ENCODE data around the gene SMAP1. TPM values are rescaled to one million over a fixed set of nuclear protein-coding genes. Genes with fewer than 3 reads are reported as not detected.

The SMAP1 gene
- total and polyA plus RNA-seq, 10 donors: 12.0 to 28.2 (median 19.8) TPM

DNA sequence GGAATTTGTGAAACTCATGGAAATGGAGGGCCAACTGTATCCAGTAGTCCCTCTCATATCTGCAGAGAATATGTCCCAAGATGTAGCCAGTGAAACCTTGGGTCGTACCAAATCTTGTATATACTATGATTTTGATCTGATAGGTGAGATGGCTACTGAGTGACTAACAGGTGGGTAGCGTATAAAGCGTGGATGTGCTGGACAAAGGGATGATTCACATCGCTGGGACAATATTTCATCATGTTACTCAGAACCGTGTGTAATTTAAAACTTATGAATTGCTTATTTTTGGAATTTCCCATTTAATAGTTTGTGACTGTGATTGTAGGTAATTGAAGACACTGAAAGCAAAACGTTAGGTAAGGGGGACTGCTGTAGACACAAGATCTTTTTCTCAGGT lies 144.1 kb downstream of the SMAP1 start:
- Histone ChIP-seq H3K27ac (no peak overlapping the region), H3K4me1 (no peaks in the 10 kb centered on the region), H3K27me3 (replicated peaks in 1 of 7) (no peaks in the 10 kb centered on the region), H3K36me3 (peaks cover 0 to 25% (median 0%) of the 10 kb centered on the region in 6 donors), H3K4me3 (no peak overlapping the region), H3K9me3 (no peaks in the 10 kb centered on the region)
- intact Hi-C loops (cut with DNase I; ENCODE audit: low total_unique reads): no loop called here
- WGBS, 5 donors: 94 to 96% (median 95%) methylated on average over 6 of the region's 6 CpGs
- TF ChIP-seq POLR2AphosphoS5 (IDR thresholded peaks at IDR 0.05) (no peak), POLR2A (IDR thresholded peaks at IDR 0.05) (no peak)
- TF ChIP-seq, protein P1, sequence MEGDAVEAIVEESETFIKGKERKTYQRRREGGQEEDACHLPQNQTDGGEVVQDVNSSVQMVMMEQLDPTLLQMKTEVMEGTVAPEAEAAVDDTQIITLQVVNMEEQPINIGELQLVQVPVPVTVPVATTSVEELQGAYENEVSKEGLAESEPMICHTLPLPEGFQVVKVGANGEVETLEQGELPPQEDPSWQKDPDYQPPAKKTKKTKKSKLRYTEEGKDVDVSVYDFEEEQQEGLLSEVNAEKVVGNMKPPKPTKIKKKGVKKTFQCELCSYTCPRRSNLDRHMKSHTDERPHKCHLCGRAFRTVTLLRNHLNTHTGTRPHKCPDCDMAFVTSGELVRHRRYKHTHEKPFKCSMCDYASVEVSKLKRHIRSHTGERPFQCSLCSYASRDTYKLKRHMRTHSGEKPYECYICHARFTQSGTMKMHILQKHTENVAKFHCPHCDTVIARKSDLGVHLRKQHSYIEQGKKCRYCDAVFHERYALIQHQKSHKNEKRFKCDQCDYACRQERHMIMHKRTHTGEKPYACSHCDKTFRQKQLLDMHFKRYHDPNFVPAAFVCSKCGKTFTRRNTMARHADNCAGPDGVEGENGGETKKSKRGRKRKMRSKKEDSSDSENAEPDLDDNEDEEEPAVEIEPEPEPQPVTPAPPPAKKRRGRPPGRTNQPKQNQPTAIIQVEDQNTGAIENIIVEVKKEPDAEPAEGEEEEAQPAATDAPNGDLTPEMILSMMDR (IDR thresholded peaks at IDR 0.05 in 8 of 11, conservative IDR thresholded peaks at IDR 0.05 in 3 of 11): no peak
- no peak for DNase-seq

DNA sequence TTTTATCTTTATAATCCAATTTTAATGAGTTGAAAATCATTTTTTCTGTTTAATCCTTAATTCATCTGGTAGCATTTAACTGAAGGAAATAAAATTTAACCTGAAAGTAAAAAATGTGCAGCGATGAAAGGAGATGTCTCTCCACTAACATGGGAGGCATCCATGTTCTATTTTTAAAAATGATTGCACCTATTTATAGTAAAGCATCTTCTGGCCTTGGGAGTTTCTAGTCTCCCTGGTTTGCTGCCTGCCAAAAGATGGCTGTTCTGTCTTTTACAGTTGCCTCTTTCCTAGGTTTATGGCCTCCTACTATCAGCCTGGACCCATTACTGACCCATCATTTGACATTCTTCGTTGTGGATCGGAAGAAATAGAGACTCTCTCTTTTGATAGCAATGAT lies 146.2 kb downstream of the SMAP1 start:
- peaks cover 0 to 9% (median 0%) of the 10 kb centered on the region in 6 donors for H3K36me3 ChIP-seq
- 65 to 87% (median 85%) methylated on average over 3 of the region's 3 CpGs for WGBS, 5 donors
- H3K9me3 ChIP-seq: no peaks in the 10 kb centered on the region
- no peaks in the 10 kb centered on the region for H3K27me3 ChIP-seq (replicated peaks in 1 of 7)
- no peak for DNase-seq
- no peak overlapping the region for H3K27ac ChIP-seq
- H3K4me1 ChIP-seq: no peaks in the 10 kb centered on the region
- H3K4me3 ChIP-seq: no peak overlapping the region
- intact Hi-C loops (cut with DNase I; ENCODE audit: low total_unique reads): no loop called here
- TF ChIP-seq POLR2A (IDR thresholded peaks at IDR 0.05): no peak
- no peak for TF ChIP-seq POLR2AphosphoS5 (IDR thresholded peaks at IDR 0.05)
- TF ChIP-seq, protein P1 (IDR thresholded peaks at IDR 0.05 in 8 of 11, conservative IDR thresholded peaks at IDR 0.05 in 3 of 11): no peak

DNA sequence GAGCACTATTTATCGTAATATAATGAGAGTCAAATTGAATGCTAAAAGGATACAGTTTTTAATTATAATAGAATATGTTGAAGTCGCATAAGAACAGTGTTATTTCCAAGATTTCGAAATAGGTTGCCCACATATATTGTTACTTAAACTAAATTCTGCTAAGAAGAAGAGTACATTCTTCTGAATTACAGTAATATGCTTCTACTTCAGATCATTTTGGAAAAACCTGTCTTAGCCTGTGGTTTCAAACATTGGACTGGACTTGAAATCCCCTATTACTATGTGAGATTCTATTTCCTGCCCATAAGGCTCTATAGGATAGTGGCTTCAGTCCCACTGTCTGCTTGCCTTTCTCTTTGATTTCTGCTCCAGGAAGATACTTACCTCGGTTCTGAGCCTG lies 152.0 kb downstream of the SMAP1 start:
- Histone ChIP-seq H3K4me1 (no peaks in the 10 kb centered on the region), H3K27ac (no peak overlapping the region), H3K4me3 (no peak overlapping the region), H3K36me3 (peaks cover 0 to 20% (median 0%) of the 10 kb centered on the region in 6 donors), H3K27me3 (replicated peaks in 1 of 7) (no peaks in the 10 kb centered on the region), H3K9me3 (peaks cover 0 to 23% (median 17%) of the 10 kb centered on the region in 8 donors)
- intact Hi-C loops (cut with DNase I; ENCODE audit: low total_unique reads): no loop called here
- TF ChIP-seq, protein P1 (IDR thresholded peaks at IDR 0.05 in 8 of 11, conservative IDR thresholded peaks at IDR 0.05 in 3 of 11): no peak
- TF ChIP-seq POLR2A (IDR thresholded peaks at IDR 0.05): no peak
- TF ChIP-seq POLR2AphosphoS5 (IDR thresholded peaks at IDR 0.05): no peak
- 92 to 99% (median 98%) methylated on average over 4 of the region's 4 CpGs for WGBS, 5 donors
- DNase-seq: no peak

DNA sequence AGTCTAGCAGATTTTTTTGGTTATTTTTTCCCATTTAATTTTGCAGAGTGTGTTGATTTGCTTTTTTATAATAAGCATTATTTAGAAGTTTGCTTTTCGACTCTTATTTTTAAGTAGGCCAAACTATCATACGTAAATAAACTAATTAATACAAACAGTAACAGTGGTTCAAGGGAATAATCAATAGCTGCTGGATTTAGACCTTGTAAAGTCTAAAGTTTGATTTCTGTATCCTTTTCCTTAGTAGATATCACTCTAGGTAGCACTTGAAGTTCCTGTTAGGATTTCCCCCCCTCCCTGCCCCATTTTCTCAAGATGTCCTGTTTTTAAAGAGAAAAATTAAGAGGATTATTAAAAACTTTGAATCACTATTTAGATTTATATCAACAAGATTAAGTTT lies 153.1 kb downstream of the SMAP1 start:
- no peak for DNase-seq
- H3K27me3 ChIP-seq (replicated peaks in 1 of 7): no peaks in the 10 kb centered on the region

More for the DNA sequence above, 153.1 kb downstream of the SMAP1 start:
- TF ChIP-seq, protein P1 (IDR thresholded peaks at IDR 0.05 in 8 of 11, conservative IDR thresholded peaks at IDR 0.05 in 3 of 11): no peak
- no peak for TF ChIP-seq POLR2A (IDR thresholded peaks at IDR 0.05)
- TF ChIP-seq POLR2AphosphoS5 (IDR thresholded peaks at IDR 0.05): no peak
- H3K36me3 ChIP-seq: peaks cover 0 to 28% (median 0%) of the 10 kb centered on the region in 6 donors
- peaks cover 0 to 23% (median 17%) of the 10 kb centered on the region in 8 donors for H3K9me3 ChIP-seq
- whole genome bisulfite sequencing, 5 donors: 93 to 99% (median 98%) methylated on average over 2 of the region's 2 CpGs
- no peak overlapping the region for H3K4me3 ChIP-seq
- H3K27ac ChIP-seq: no peak overlapping the region
- intact Hi-C loops (cut with DNase I; ENCODE audit: low total_unique reads): no loop called here
- no peaks in the 10 kb centered on the region for H3K4me1 ChIP-seq

Measured in spleen (tissue), 11 donors.